Lower lobe of right lung (tissue), 2 donors: ENCODE results near the gene NPC1L1. TPM values are rescaled to one million over a fixed set of nuclear protein-coding genes. Genes with fewer than 3 reads are reported as not detected.
"Not testable (repeated sequence)": the region's sequence is repeated elsewhere in the genome, so short reads cannot be mapped to it uniquely, and the experiment has no call there.

Experiments
- ATAC-seq, 2 donors: fragments of 200-7000 bp; cut with Tn5 transposase; one replicate each; pipeline ENCODE4 v1.9.1; 2020 to 2022; ENCODE audit warnings: mild to moderate bottlenecking in 2 of 2, moderate library complexity in 2 of 2
- DNase-seq: peaks from one replicate; pipeline ENCODE4 v3.0.0-alpha.2; 2020
- H3K27ac ChIP-seq: fragments of 200-600 bp; one replicate; pipeline ENCODE4 v1.8.0; 2022
- H3K27me3 ChIP-seq: fragments of 200-600 bp; one replicate; pipeline ENCODE4 v1.8.0; 2022; ENCODE audit warnings: low read depth
- H3K36me3 ChIP-seq: fragments of 200-600 bp; one replicate; pipeline ENCODE4 v1.8.0; 2022; ENCODE audit warnings: mild to moderate bottlenecking
- H3K4me1 ChIP-seq: fragments of 200-600 bp; one replicate; pipeline ENCODE4 v1.8.0; 2022
- H3K4me3 ChIP-seq: fragments of 200-600 bp; one replicate; pipeline ENCODE4 v1.8.0; 2022; ENCODE audit warnings: mild to moderate bottlenecking
- H3K9me3 ChIP-seq: fragments of 200-600 bp; one replicate; pipeline ENCODE4 v1.8.0; 2022
- intact Hi-C: fragments of 100-400 bp; cut with DNase I; formaldehyde crosslinking; loops from one replicate; pipeline ENCODE4 v1.11.0; 2022
- total RNA-seq: library from RNA; stranded (reverse); fragmentation: NEBNext Ultra II Directional; extraction: Animal tissue kit (Norgen Biotek cat#: 25700); gene quantifications from one replicate; pipeline ENCODE4 v1.2.1, GENCODE V29; 2021
- TF ChIP-seq, protein P1 (sequence below): fragments of 200-600 bp; IDR thresholded peaks from one replicate; pipeline ENCODE4 v1.8.0; 2022; ENCODE audit warnings: antibody characterized with exemption, mild to moderate bottlenecking
- donor health status: DM: no; HTN: yes; CAD: no; lungs with severe emphysema.

Gene NPC1L1
- total RNA-seq, 1 donor from 2014 or later, result 0.21 TPM

DNA sequence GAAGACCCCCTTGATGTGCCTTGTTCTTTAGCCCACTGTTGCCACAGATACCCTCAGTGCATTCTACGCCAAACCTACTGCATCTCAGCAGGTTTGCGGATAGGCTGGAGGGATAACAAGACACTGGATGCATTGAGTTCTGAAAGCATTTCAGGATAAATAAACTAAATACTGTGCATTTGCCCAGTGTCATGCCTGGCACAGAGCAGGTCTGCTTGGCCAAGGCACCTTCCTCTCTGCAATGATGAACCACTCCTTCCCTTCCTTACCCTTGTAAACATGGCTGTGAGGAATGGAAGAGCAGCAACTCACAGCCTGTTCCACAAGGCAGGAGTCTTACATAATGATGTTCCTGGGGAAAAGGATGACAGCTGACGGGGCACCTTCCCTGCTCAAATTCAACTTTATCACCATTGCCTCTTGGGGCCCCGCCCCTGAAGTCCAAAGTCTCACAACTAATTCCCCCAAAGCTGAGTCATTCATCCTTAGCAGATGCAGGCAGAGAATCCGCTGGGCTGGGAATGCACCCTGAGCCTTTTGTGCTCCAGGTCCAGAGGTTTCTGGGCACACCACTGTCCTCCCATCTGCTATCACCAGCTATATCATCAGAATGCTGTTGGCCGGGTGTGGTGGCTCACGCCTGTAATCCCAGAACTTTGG, 21.0 kb upstream of the NPC1L1 start:
- intact Hi-C loops, result no loop called here
- Histone ChIP-seq H3K27me3 (no peaks in the 10 kb centered on the region), H3K36me3 (peaks cover 40% of the 10 kb centered on the region), H3K4me1 (no peaks in the 10 kb centered on the region), H3K4me3 (no peak overlapping the region), H3K9me3 (no peaks in the 10 kb centered on the region), H3K27ac (no peak overlapping the region)
- no peak for DNase-seq
- no peak for ATAC-seq
- TF ChIP-seq, protein P1, sequence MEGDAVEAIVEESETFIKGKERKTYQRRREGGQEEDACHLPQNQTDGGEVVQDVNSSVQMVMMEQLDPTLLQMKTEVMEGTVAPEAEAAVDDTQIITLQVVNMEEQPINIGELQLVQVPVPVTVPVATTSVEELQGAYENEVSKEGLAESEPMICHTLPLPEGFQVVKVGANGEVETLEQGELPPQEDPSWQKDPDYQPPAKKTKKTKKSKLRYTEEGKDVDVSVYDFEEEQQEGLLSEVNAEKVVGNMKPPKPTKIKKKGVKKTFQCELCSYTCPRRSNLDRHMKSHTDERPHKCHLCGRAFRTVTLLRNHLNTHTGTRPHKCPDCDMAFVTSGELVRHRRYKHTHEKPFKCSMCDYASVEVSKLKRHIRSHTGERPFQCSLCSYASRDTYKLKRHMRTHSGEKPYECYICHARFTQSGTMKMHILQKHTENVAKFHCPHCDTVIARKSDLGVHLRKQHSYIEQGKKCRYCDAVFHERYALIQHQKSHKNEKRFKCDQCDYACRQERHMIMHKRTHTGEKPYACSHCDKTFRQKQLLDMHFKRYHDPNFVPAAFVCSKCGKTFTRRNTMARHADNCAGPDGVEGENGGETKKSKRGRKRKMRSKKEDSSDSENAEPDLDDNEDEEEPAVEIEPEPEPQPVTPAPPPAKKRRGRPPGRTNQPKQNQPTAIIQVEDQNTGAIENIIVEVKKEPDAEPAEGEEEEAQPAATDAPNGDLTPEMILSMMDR, result no peak

DNA sequence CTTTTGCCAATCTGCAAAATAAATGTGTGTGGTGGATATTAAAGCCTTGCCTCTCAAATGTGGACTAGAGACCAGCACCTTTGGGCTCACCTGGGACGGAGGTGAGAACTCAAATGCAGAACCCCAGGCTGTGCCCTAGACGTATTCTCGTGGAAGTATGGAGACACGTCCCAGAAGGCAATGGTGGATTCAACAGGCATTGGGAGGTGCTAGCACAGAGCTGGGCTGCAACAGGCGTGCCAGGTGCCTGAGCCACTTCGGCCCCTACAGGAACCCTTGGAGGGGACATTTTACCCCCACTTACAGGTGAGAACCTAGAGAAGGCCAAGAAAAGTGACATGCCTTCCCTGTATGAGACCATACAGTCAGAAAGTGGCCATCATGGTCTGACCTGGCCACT, 20.4 kb upstream of the NPC1L1 start:
- H3K4me1 ChIP-seq, result no peaks in the 10 kb centered on the region
- no peak overlapping the region for H3K4me3 ChIP-seq
- H3K36me3 ChIP-seq, result peaks cover 34% of the 10 kb centered on the region
- intact Hi-C loops, result no loop called here
- no peaks in the 10 kb centered on the region for H3K9me3 ChIP-seq
- DNase-seq (no peak), ATAC-seq (no peak)
- H3K27ac ChIP-seq, result no peak overlapping the region
- H3K27me3 ChIP-seq, result no peaks in the 10 kb centered on the region
- TF ChIP-seq, protein P1, result no peak

DNA sequence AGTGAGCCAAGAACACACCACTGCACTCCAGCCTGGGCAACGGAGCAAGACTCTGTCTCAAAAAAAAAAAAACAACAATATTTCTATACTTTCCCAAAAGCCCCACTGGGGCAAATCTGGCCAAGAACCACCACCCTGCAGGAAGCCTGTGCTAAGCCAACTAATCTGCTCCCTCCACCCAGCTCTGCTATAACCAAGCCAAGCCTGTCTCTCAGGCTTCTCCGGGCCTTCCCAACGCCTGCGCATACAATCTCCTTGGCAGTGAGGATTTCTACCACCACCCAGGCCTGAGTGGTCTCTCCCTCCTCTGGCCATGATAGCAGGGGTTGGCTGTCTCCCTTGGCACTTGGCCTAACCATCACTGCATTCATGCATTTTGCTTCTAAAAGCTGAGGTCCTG, 18.4 kb upstream of the NPC1L1 start:
- no peaks in the 10 kb centered on the region for H3K9me3 ChIP-seq
- H3K36me3 ChIP-seq, result peaks cover 14% of the 10 kb centered on the region
- ATAC-seq, result no peak
- H3K27ac ChIP-seq, result no peak overlapping the region
- DNase-seq, result no peak
- TF ChIP-seq, protein P1, result no peak
- intact Hi-C loops, result no loop called here
- no peak overlapping the region for H3K4me3 ChIP-seq
- no peaks in the 10 kb centered on the region for H3K27me3 ChIP-seq
- no peaks in the 10 kb centered on the region for H3K4me1 ChIP-seq

DNA sequence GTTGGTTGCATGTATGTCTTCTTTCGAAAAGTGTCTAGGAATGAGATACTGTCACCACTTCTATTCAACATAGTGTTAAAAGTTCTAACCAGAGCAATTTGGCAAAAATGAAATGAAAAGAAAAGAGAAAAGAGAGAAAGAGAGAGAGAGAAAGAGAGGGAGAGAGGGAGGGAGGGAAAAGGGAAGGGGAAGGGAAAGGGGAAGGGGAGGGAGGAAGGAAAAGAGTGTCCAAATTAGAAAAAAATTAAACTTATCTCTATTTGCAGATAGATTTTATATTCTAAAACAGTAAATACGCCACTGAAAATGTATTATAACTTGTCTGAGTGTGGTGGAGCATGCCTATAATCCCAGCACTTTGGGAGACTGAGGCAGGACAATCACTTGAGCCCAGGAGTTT, 16.4 kb upstream of the NPC1L1 start:
- intact Hi-C loops, result no loop called here
- DNase-seq, result no peak

DNA sequence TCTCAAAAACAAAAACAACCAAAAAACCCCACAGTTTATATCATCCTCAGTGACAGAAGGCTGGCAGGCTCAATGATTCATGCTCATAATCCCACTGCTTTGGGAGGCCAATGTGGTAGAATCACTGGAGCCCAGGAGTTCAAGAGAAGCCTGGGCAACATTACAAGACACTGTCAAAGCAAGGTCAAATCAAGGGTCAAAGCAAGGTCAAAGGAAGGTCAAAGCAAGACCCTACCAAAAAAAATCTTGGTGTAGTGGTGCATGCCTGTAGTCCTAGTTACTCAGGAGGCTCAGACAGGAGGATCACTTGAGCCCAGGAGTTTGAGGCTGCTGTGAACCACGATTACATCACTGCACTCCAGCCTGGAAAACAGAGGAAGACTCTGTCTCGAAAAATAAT, 14.2 kb upstream of the NPC1L1 start:
- no peaks in the 10 kb centered on the region for H3K36me3 ChIP-seq
- H3K27me3 ChIP-seq, result no peaks in the 10 kb centered on the region
- H3K9me3 ChIP-seq, result no peaks in the 10 kb centered on the region
- no peak overlapping the region for H3K4me3 ChIP-seq
- TF ChIP-seq, protein P1, result no peak
- H3K27ac ChIP-seq, result no peak overlapping the region
- intact Hi-C loops, result no loop called here
- H3K4me1 ChIP-seq, result no peaks in the 10 kb centered on the region
- DNase-seq (no peak), ATAC-seq (no peak)

More for the DNA sequence above, 16.4 kb upstream of the NPC1L1 start:
- no peak overlapping the region for H3K27ac ChIP-seq
- ATAC-seq, result no peak
- H3K9me3 ChIP-seq, result no peaks in the 10 kb centered on the region
- H3K36me3 ChIP-seq, result no peaks in the 10 kb centered on the region
- H3K4me1 ChIP-seq, result no peaks in the 10 kb centered on the region
- TF ChIP-seq, protein P1, result no peak
- H3K4me3 ChIP-seq, result no peak overlapping the region
- no peaks in the 10 kb centered on the region for H3K27me3 ChIP-seq

DNA sequence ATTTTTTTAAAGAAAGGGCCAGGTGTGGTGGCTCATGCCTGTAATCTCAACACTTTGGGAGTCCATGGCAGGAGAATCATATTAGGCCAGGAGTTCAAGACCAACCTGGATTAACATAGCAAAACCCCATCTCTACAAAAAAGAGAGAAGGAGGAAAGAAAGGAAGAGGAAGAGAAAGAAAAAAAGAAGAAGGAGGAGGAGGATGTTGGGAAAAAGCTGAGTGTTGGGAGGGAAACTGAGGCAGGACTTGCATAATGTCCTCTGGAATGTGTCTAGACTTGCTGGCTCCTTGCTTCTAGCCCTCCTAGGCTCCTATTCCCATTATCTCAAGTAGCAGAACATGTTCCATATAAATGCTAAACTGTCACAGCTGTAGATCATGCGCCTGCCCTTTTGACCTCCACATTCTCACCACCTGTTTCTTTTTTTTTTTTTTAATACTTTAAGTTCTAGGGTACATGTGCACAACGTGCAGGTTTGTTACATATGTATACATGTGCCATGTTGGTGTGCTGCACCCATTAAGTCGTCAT, 11.4 kb upstream of the NPC1L1 start:
- DNase-seq, H3K27me3 ChIP-seq, intact Hi-C loops, H3K4me3 ChIP-seq, H3K27ac ChIP-seq, H3K36me3 ChIP-seq, H3K9me3 ChIP-seq, ATAC-seq, H3K4me1 ChIP-seq: not testable (repeated sequence)
